AG10803 (cell line): ENCODE data around the gene SPHK2.
A peak's percentile ranks its signal among the peaks of the same experiment; 100 is the strongest.
"Not testable (repeated sequence)": the region's sequence is repeated elsewhere in the genome, so short reads cannot be mapped to it uniquely, and the experiment has no call there.

Experiments used
- DNase-seq: peaks from one replicate; pipeline ENCODE4 v3.0.0; 2010; ENCODE audit warnings: low read depth
- H3K4me3 ChIP-seq: 2 replicates; pipeline ENCODE4 v1.5.1; 2011; ENCODE audit warnings: mild to moderate bottlenecking, low read length, control low read depth
- TF ChIP-seq, protein P1 (sequence below): conservative IDR thresholded peaks from 2 replicates; pipeline ENCODE4 v1.5.1; 2011; ENCODE audit warnings: mild to moderate bottlenecking, low read length, control low read depth, inconsistent platforms

Gene SPHK2

GRCh38 chr19:48654299-48655059, 35.2 kb downstream of the SPHK2 start:
- no peak overlapping the region for H3K4me3 ChIP-seq
- TF ChIP-seq, protein P1, sequence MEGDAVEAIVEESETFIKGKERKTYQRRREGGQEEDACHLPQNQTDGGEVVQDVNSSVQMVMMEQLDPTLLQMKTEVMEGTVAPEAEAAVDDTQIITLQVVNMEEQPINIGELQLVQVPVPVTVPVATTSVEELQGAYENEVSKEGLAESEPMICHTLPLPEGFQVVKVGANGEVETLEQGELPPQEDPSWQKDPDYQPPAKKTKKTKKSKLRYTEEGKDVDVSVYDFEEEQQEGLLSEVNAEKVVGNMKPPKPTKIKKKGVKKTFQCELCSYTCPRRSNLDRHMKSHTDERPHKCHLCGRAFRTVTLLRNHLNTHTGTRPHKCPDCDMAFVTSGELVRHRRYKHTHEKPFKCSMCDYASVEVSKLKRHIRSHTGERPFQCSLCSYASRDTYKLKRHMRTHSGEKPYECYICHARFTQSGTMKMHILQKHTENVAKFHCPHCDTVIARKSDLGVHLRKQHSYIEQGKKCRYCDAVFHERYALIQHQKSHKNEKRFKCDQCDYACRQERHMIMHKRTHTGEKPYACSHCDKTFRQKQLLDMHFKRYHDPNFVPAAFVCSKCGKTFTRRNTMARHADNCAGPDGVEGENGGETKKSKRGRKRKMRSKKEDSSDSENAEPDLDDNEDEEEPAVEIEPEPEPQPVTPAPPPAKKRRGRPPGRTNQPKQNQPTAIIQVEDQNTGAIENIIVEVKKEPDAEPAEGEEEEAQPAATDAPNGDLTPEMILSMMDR = no peak
- no peak for DNase-seq

DNA sequence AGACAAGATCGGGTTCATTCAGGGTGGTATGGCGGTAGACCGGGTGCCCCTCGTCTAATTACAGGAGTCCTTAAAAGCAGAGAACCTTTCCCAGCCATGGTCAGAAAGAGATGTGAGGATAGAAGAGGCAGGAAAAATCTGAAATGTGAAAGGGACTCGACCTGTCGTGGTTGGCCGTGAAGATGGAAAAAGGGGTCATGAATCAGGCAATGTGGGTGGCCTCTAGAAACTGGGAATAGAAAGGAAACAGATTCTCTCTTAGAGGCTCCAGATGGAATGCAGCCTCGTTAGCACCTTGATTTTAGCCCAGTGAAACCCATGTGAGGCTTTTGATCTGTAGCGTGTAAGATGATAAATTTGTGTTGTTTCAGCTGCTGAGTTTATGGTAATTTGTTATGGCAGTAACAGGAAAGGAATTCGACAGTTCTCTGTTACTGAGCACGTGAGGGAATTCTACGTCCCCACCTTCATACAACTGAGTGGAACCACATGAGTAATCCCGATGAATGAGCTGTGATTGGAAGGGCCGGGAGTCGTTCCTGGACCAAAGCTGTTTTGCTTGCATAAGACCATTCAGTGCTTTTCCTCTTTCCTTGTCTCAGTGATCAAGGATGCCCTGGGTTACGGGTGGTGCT, 37.7 kb downstream of the SPHK2 start:
- peak; percentile 89 for DNase-seq
- H3K4me3 ChIP-seq = no peak overlapping the region
- TF ChIP-seq, protein P1 = no peak

GRCh38 chr19:48657828-48658227, 38.5 kb downstream of the SPHK2 start:
- not testable (repeated sequence) for DNase-seq, H3K4me3 ChIP-seq

- no peak for DNase-seq
- no peak overlapping the region for H3K4me3 ChIP-seq
- TF ChIP-seq, protein P1 = no peak
Observed at GRCh38 chr19:48658483-48658882, 39.2 kb downstream of the SPHK2 start.

DNA sequence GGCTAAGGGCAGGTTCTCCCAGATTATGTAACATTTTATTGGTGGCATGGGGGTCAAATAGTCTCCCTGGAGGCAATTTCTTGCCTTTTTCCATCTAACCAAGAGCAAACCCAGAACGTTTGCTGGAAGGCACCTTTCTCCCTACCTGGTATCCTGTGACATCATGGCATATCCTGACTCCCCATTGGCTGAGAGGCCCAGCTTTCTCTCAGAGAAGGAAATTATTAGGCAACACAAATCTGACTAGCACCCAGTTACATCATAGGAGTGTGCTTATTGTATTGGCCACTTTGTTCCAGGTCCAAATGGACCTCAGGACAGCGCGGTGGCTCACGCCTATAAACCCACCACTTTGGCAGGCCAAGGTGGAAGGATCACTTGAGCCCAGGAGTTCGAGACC, 40.5 kb downstream of the SPHK2 start:
- no peak overlapping the region for H3K4me3 ChIP-seq
- TF ChIP-seq, protein P1 = no peak
- no peak for DNase-seq

DNA sequence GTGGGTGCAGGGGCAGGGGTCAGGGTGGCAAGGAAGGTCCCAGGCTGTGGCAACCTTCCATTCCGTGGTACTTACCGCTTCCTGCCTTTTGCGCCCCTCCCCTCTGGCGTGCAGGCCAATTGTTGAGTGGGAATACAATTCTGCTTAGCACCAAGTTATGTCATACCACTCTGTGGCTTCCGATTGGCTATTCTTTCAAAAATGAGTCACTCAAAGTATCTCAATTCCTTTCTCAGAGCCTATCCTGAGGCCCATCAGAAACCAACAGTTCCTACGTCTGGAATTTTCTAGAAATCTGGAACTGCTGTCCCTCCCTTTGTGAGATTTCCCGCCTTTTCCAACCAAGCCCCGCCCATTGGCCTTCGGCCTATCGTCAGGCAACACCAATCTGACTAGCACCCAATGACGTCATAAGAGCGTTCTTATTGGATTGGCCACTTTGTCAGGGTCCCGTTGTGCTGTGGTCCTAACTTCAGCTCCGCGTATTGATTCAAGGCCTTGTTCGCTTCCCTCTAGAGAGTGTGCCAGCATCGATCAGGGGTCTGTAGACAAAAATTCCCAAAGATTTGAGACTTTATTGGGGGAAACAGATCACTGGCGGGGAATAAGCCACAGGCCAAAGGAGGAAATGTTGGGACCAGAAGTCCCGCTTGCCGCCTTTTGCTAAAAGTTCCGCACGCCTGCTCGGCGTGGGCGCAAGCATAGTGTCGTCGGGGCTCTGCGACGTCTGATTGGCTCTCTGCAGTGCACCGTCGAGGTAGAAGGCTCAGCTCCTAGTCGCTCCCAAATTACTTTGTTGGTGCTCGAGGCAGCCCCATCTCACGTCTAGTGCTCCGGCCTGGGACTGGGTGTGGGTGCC, 41.8 kb downstream of the SPHK2 start:
- DNase-seq = peak; percentile 80
- TF ChIP-seq, protein P1 = no peak
- H3K4me3 ChIP-seq = no peak overlapping the region

DNA sequence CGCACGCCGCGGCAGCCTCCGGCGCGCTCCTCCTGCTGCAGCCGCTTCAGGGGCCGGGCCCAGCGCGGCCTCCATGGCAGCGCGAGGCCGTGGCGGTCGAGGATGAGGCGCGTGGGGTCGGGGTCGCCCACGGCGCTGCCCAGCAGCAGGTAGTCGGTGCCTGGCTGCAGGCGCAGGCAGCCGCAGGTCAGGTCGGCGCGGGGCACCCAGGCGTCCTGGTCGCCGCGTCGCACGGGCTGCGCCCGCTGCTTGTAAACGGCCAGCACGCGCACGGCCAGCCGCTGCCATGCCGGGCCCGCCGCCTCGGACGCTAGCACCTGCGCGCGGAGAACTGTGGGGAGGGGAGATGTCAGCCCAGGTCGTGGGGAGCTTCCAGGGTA, 42.4 kb downstream of the SPHK2 start:
- no peak overlapping the region for H3K4me3 ChIP-seq

More for the DNA sequence above, 42.4 kb downstream of the SPHK2 start:
- TF ChIP-seq, protein P1 = no peak
- DNase-seq = no peak
